Activated CD4-positive, alpha-beta T cell treated with anti-CD3 and anti-CD28 coated beads, Interleukin-2, Interleukin-4, amounts not matched to agents 100 ng/mL and 50 ng/mL, durations not matched to agents 16 hours and 8 hours (primary cell): Measurements from ENCODE around the gene SLC9A5.

Source experiments
- DNase-seq: peaks from one replicate; pipeline ENCODE4 v3.0.0-alpha.2; 2020; ENCODE audit warnings: low spot score

The SLC9A5 gene

GRCh38 chr16:67248401-67249177 lies at the start of gene SLC9A5:
Gene SLC9A5, plus strand, starts transcription at chr16:67248979. Its CDS starts 36 bp downstream, at chr16:67249015.
- DNase-seq: no peak

- no peak for DNase-seq
Measured at GRCh38 chr16:67199011-67199807, 49.6 kb upstream of the SLC9A5 start, which contains the start of gene ELMO3. Gene ELMO3, plus strand, starts transcription at chr16:67199131. Its CDS starts 196 bp downstream, at chr16:67199327.

GRCh38 chr16:67199808-67200198 lies 49.0 kb upstream of the SLC9A5 start:
- no peak for DNase-seq

- DNase-seq: no peak
Measured at GRCh38 chr16:67200491-67200890, 48.3 kb upstream of the SLC9A5 start.

- DNase-seq: no peak
Measured at GRCh38 chr16:67201411-67202345, 47.1 kb upstream of the SLC9A5 start.

GRCh38 chr16:67202426-67202825 lies 46.4 kb upstream of the SLC9A5 start:
- no peak for DNase-seq

- DNase-seq: no peak
Measured at GRCh38 chr16:67202956-67203493, 45.8 kb upstream of the SLC9A5 start.

GRCh38 chr16:67204076-67204475 lies 44.7 kb upstream of the SLC9A5 start:
- DNase-seq: no peak

- DNase-seq: no peak
Measured at GRCh38 chr16:67206129-67206837, 42.5 kb upstream of the SLC9A5 start.

- no peak for DNase-seq
Measured at GRCh38 chr16:67206838-67207248, 41.9 kb upstream of the SLC9A5 start.

- DNase-seq: no peak
Measured at GRCh38 chr16:67207249-67208091, 41.3 kb upstream of the SLC9A5 start.

- DNase-seq: no peak
Measured at GRCh38 chr16:67208154-67208896, 40.5 kb upstream of the SLC9A5 start.

- DNase-seq: no peak
Measured at GRCh38 chr16:67209565-67209964, 39.2 kb upstream of the SLC9A5 start.

GRCh38 chr16:67210069-67210937 lies 38.5 kb upstream of the SLC9A5 start:
- DNase-seq: no peak

- no peak for DNase-seq
Measured at GRCh38 chr16:67211674-67212073, 37.1 kb upstream of the SLC9A5 start.

GRCh38 chr16:67212766-67213165 lies 36.0 kb upstream of the SLC9A5 start:
- DNase-seq: no peak

- no peak for DNase-seq
Measured at GRCh38 chr16:67213197-67214019, 35.4 kb upstream of the SLC9A5 start.

- DNase-seq: no peak
Measured at GRCh38 chr16:67215706-67216105, 33.1 kb upstream of the SLC9A5 start.
